GM18507 (cell line): Measurements from ENCODE around the gene NFKB2.

Experiments used
- DNase-seq: peaks from one replicate; pipeline ENCODE4 v3.0.0; 2011; ENCODE audit warnings: low read depth; ENCODE audit not compliant: insufficient read length; ENCODE audit errors: extremely low spot score
- FAIRE-seq: peaks from 2 replicates; lab custom pipeline; 2011; peaks lifted over from hg19 to GRCh38; lab: Jason Lieb, UNC

Gene NFKB2

GRCh38 chr10:102395400-102396316 lies at the start of gene NFKB2:
TSS of gene NFKB2 (plus strand) at chr10:102395705. CDS start at chr10:102395960, 255 bp downstream.
- DNase-seq (peak; percentile 78), FAIRE-seq (peak; percentile 87)

- DNase-seq, result no peak
- no peak for FAIRE-seq
Observed at GRCh38 chr10:102347236-102347828, 48.2 kb upstream of the NFKB2 start.

- FAIRE-seq, result peak; percentile 71
- DNase-seq, result peak; percentile 44
Observed at GRCh38 chr10:102352066-102352715, 43.3 kb upstream of the NFKB2 start.

GRCh38 chr10:102354451-102354850 lies 41.1 kb upstream of the NFKB2 start:
- FAIRE-seq, result no peak
- DNase-seq, result no peak

GRCh38 chr10:102358712-102359382 lies 36.7 kb upstream of the NFKB2 start:
- FAIRE-seq, result no peak
- no peak for DNase-seq

- no peak for DNase-seq
- FAIRE-seq, result no peak
Observed at GRCh38 chr10:102367441-102367840, 28.1 kb upstream of the NFKB2 start.

GRCh38 chr10:102368077-102368476 lies 27.4 kb upstream of the NFKB2 start:
- FAIRE-seq, result no peak
- no peak for DNase-seq

- no peak for DNase-seq
- FAIRE-seq, result no peak
Observed at GRCh38 chr10:102371295-102371694, 24.2 kb upstream of the NFKB2 start.

GRCh38 chr10:102375250-102375649 lies 20.3 kb upstream of the NFKB2 start:
- FAIRE-seq (no peak), DNase-seq (no peak)

- DNase-seq (no peak), FAIRE-seq (no peak)
Observed at GRCh38 chr10:102375867-102376266, 19.6 kb upstream of the NFKB2 start.

GRCh38 chr10:102376901-102377300 lies 18.6 kb upstream of the NFKB2 start:
- DNase-seq (no peak), FAIRE-seq (no peak)

GRCh38 chr10:102379383-102379782 lies 16.1 kb upstream of the NFKB2 start:
- no peak for DNase-seq
- FAIRE-seq, result no peak

- FAIRE-seq (no peak), DNase-seq (no peak)
Observed at GRCh38 chr10:102381983-102382382, 13.5 kb upstream of the NFKB2 start.

- no peak for DNase-seq
- no peak for FAIRE-seq
Observed at GRCh38 chr10:102382871-102383270, 12.6 kb upstream of the NFKB2 start.

GRCh38 chr10:102384053-102384452 lies 11.5 kb upstream of the NFKB2 start:
- peak; percentile 55 for FAIRE-seq
- DNase-seq, result no peak

- no peak for DNase-seq
- no peak for FAIRE-seq
Observed at GRCh38 chr10:102384606-102385429, 10.7 kb upstream of the NFKB2 start.

- FAIRE-seq, result no peak
Observed at GRCh38 chr10:102389894-102390293, 5.6 kb upstream of the NFKB2 start.

GRCh38 chr10:102392306-102392705 lies 3.2 kb upstream of the NFKB2 start:
- no peak for DNase-seq
- FAIRE-seq, result no peak

More at GRCh38 chr10:102389894-102390293, 5.6 kb upstream of the NFKB2 start:
- DNase-seq, result no peak
